Loucy (cell line): ENCODE results near the gene TAF1L.

Source experiments
- H2AFZ ChIP-seq: fragments of 200-600 bp; sonication (generic); 2 replicates; pipeline ENCODE4 v1.6.0; 2016; ENCODE audit warnings: antibody characterized with exemption, mild to moderate bottlenecking, low read length, moderate library complexity
- H3F3A ChIP-seq: fragments of 200-600 bp; 2 replicates; pipeline ENCODE4 v1.6.0; 2016; ENCODE audit warnings: antibody characterized with exemption, low read depth, mild to moderate bottlenecking
- H3K27me3 ChIP-seq: fragments of 200-600 bp; sonication (generic); 2 replicates; pipeline ENCODE4 v1.6.1; 2014; ENCODE audit warnings: low read length, mild to moderate bottlenecking; ENCODE audit not compliant: insufficient read depth, poor library complexity, severe bottlenecking
- H3K36me3 ChIP-seq: fragments of 200-600 bp; sonication (generic); 2 replicates; pipeline ENCODE4 v1.6.1; 2016; ENCODE audit warnings: low read length; ENCODE audit not compliant: insufficient read depth
- H3K4me1 ChIP-seq: fragments of 200-600 bp; sonication (generic); 2 replicates; pipeline ENCODE4 v1.5.1; 2014; ENCODE audit warnings: low read length, mild to moderate bottlenecking; ENCODE audit not compliant: insufficient read depth, poor library complexity, severe bottlenecking
- H3K4me2 ChIP-seq: fragments of 200-600 bp; sonication (generic); 2 replicates; pipeline ENCODE4 v1.6.0; 2014; ENCODE audit warnings: antibody characterized with exemption, low read length, low read depth, mild to moderate bottlenecking; ENCODE audit not compliant: poor library complexity, severe bottlenecking
- H3K4me3 ChIP-seq: fragments of 200-600 bp; sonication (generic); 2 replicates; pipeline ENCODE4 v1.5.1; 2014; ENCODE audit warnings: low read length, mild to moderate bottlenecking, mixed read lengths; ENCODE audit not compliant: poor library complexity, severe bottlenecking
- H3K79me2 ChIP-seq: fragments of 200-600 bp; sonication (generic); 2 replicates; pipeline ENCODE4 v1.6.1; 2014; ENCODE audit warnings: low read length; ENCODE audit not compliant: insufficient read depth
- H3K9ac ChIP-seq: fragments of 200-600 bp; sonication (generic); 2 replicates; pipeline ENCODE4 v1.6.0; 2014; ENCODE audit warnings: mild to moderate bottlenecking, low read depth, low read length, moderate library complexity; ENCODE audit not compliant: poor library complexity, severe bottlenecking
- H3K9me2 ChIP-seq: fragments of 200-600 bp; sonication (generic); replicated peaks from 2 replicates; pipeline ENCODE4 v1.6.1; 2016; ENCODE audit warnings: low read depth, low read length, mixed read lengths
- H3K9me3 ChIP-seq: fragments of 200-600 bp; sonication (generic); 2 replicates; pipeline ENCODE4 v1.6.1; 2014; ENCODE audit warnings: mild to moderate bottlenecking, antibody characterized with exemption, low read length, low read depth; ENCODE audit not compliant: insufficient read depth
- H4K20me1 ChIP-seq: fragments of 200-600 bp; sonication (generic); 2 replicates; pipeline ENCODE4 v1.6.0; 2014; ENCODE audit warnings: antibody characterized with exemption, low read length, mild to moderate bottlenecking; ENCODE audit not compliant: insufficient read depth, poor library complexity, severe bottlenecking
- EZH2phosphoT487 ChIP-seq: fragments of 200-600 bp; IDR thresholded peaks from 2 replicates; pipeline ENCODE4 v1.6.1; 2018; ENCODE audit warnings: antibody characterized with exemption, mild to moderate bottlenecking, moderate library complexity, borderline replicate concordance
- TF ChIP-seq, protein P1 (sequence below): fragments of 200-600 bp; sonication (generic); conservative IDR thresholded peaks from 2 replicates; pipeline ENCODE4 v1.5.1; 2014; ENCODE audit warnings: mild to moderate bottlenecking, antibody characterized with exemption, low read length

TAF1L gene

DNA sequence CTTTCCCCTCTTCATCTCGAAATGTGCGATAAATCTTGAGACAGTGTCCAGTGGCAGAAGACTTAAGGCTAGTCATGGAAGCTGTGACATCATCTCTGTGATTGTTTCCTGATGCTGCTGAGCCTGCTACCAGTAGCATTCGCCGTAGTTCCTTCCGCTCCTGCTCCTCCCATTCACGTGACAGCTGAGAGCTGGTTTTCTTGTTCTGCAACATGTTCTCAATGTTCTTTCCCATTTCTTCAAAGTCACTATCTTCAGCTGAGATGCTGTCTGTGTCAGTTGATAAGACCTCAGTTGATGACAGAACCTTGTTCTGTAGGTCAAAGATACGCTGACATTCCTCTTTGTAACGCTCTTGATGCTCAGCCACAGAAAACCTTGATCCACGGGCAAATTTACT is 3.5 kb downstream of the TAF1L start:
- Histone ChIP-seq H4K20me1 (no peaks in the 10 kb centered on the region), H3K27me3 (no peaks in the 10 kb centered on the region)
- TF ChIP-seq, protein P1, sequence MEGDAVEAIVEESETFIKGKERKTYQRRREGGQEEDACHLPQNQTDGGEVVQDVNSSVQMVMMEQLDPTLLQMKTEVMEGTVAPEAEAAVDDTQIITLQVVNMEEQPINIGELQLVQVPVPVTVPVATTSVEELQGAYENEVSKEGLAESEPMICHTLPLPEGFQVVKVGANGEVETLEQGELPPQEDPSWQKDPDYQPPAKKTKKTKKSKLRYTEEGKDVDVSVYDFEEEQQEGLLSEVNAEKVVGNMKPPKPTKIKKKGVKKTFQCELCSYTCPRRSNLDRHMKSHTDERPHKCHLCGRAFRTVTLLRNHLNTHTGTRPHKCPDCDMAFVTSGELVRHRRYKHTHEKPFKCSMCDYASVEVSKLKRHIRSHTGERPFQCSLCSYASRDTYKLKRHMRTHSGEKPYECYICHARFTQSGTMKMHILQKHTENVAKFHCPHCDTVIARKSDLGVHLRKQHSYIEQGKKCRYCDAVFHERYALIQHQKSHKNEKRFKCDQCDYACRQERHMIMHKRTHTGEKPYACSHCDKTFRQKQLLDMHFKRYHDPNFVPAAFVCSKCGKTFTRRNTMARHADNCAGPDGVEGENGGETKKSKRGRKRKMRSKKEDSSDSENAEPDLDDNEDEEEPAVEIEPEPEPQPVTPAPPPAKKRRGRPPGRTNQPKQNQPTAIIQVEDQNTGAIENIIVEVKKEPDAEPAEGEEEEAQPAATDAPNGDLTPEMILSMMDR: no peak
- TF ChIP-seq EZH2phosphoT487: no peak

DNA sequence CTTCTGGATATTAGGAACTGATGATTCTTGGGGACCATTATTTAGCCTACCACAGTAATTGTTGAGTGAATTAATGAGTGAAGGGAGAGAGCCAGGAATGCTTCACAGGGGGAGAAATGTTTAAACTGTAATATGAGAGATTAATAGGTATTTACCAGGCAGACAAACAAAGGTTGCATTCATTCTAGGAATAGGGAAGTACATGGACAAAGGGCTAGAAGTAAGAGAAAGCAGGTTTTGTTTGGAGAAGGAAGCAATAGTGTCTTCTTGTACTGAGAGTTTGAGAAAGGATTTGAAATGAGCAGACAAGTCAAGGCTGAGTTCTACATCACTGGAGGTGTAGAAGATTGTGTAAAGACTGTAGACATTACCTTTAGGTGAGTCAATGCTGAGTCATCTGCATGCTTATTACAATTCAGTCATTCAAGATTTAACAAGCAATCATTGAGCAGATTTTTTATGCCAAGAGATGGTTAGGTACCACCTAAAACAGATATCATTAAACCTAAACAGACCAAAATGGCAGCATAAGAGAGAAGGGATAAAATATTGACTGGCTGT is 8.0 kb downstream of the TAF1L start:
- no peaks in the 10 kb centered on the region for H3K9me2 ChIP-seq
- no peak overlapping the region for H3K9ac ChIP-seq
- H3F3A ChIP-seq: no peaks in the 10 kb centered on the region
- H3K79me2 ChIP-seq: no peaks in the 10 kb centered on the region
- no peaks in the 10 kb centered on the region for H3K4me1 ChIP-seq
- no peak overlapping the region for H2AFZ ChIP-seq
- no peak overlapping the region for H3K4me2 ChIP-seq
- H3K27me3 ChIP-seq: no peaks in the 10 kb centered on the region
- no peaks in the 10 kb centered on the region for H3K9me3 ChIP-seq
- no peaks in the 10 kb centered on the region for H4K20me1 ChIP-seq
- H3K4me3 ChIP-seq: no peak overlapping the region
- TF ChIP-seq, protein P1: no peak
- TF ChIP-seq EZH2phosphoT487: no peak
- H3K36me3 ChIP-seq: no peaks in the 10 kb centered on the region

More for the DNA sequence above, 3.5 kb downstream of the TAF1L start:
- no peaks in the 10 kb centered on the region for H3K4me1 ChIP-seq
- H3F3A ChIP-seq: no peaks in the 10 kb centered on the region
- no peaks in the 10 kb centered on the region for H3K9me2 ChIP-seq
- H3K79me2 ChIP-seq: no peaks in the 10 kb centered on the region
- H3K4me3 ChIP-seq: no peak overlapping the region
- no peaks in the 10 kb centered on the region for H3K9me3 ChIP-seq
- no peak overlapping the region for H3K9ac ChIP-seq
- H3K4me2 ChIP-seq: no peak overlapping the region
- no peak overlapping the region for H2AFZ ChIP-seq
- H3K36me3 ChIP-seq: no peaks in the 10 kb centered on the region

DNA sequence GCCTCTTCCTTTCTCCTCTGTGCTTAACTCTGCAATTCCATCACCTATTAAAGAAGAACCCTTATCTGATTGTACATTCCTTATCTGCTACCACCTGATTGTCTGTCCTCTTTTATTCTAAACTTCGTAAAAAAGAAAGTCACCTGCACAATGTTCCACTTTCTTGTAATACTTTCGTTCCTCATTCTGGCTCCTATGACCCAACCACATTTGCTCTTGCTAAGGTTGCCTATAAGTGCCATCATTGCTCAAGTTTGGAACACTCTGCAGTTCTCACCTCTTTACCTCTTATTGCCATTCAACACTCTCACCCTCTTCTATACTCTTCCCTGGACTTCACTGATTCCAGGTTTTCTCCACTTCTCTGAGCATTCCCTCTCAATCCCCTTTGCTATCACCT is 10.1 kb downstream of the TAF1L start:
- no peaks in the 10 kb centered on the region for H3K27me3 ChIP-seq
- H3K9me3 ChIP-seq: no peaks in the 10 kb centered on the region
- no peak overlapping the region for H2AFZ ChIP-seq
- TF ChIP-seq EZH2phosphoT487: no peak
- TF ChIP-seq, protein P1: no peak
- H3K4me2 ChIP-seq: no peak overlapping the region
- no peak overlapping the region for H3K9ac ChIP-seq
- H3F3A ChIP-seq: no peaks in the 10 kb centered on the region
- no peak overlapping the region for H3K4me3 ChIP-seq
- no peaks in the 10 kb centered on the region for H3K79me2 ChIP-seq
- H3K36me3 ChIP-seq: no peaks in the 10 kb centered on the region
- H4K20me1 ChIP-seq: no peaks in the 10 kb centered on the region
- H3K9me2 ChIP-seq: no peaks in the 10 kb centered on the region
- no peaks in the 10 kb centered on the region for H3K4me1 ChIP-seq
